ENCODE results near the gene PLEKHA8.

- TF ChIP-seq, protein P1, sequence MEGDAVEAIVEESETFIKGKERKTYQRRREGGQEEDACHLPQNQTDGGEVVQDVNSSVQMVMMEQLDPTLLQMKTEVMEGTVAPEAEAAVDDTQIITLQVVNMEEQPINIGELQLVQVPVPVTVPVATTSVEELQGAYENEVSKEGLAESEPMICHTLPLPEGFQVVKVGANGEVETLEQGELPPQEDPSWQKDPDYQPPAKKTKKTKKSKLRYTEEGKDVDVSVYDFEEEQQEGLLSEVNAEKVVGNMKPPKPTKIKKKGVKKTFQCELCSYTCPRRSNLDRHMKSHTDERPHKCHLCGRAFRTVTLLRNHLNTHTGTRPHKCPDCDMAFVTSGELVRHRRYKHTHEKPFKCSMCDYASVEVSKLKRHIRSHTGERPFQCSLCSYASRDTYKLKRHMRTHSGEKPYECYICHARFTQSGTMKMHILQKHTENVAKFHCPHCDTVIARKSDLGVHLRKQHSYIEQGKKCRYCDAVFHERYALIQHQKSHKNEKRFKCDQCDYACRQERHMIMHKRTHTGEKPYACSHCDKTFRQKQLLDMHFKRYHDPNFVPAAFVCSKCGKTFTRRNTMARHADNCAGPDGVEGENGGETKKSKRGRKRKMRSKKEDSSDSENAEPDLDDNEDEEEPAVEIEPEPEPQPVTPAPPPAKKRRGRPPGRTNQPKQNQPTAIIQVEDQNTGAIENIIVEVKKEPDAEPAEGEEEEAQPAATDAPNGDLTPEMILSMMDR (conservative IDR thresholded peaks at IDR 0.05; ENCODE audit: low read length), result no peak
- TF ChIP-seq EZH2phosphoT487 (IDR thresholded peaks at IDR 0.05; ENCODE audit: borderline replicate concordance, low read depth, low read length), result no peak
Observed at GRCh38 chr7:30163231-30163894, 135.2 kb downstream of the PLEKHA8 start.
